ENCODE data around the gene CD7.

Gene CD7

DNA sequence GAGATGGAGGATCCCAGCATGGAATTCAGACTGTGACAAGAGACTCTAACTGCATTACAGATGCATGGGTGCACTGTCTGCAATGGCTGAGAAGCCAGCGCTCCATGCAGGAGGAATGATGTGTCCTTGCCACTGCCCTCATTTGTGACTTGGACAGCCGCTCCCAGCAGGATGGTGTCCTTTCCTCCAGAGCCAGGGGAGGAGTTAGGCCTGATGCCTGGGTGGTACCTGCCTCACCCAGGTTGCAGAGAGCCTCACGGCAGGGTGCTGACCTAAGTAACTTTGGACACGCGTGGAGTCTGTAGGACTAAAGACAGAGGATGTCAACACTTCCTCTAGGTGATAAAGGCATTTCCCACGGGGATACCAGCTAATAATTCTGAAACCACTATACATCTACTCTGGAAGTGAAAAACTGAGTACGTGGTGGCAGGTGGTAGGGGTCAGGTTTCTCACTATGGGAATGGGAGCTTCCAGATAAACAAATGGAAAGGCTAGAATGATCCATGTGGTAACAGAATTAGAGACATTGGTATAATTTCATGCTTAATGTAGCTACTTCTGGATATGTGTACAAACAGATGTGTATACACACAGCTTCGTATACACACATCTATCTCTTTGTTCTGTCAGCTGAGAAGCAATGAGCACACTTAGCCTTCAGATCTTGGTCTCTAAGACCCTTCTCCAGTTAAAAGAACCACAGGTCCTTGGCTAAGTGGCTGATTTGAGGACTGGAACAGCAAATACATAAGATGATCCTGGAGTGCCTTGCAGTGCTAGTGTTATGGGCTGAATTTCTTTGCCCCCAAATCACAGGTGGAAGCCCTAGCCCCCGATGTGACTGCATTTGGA is 30.2 kb downstream of the CD7 start:
- TF ChIP-seq, protein P1, sequence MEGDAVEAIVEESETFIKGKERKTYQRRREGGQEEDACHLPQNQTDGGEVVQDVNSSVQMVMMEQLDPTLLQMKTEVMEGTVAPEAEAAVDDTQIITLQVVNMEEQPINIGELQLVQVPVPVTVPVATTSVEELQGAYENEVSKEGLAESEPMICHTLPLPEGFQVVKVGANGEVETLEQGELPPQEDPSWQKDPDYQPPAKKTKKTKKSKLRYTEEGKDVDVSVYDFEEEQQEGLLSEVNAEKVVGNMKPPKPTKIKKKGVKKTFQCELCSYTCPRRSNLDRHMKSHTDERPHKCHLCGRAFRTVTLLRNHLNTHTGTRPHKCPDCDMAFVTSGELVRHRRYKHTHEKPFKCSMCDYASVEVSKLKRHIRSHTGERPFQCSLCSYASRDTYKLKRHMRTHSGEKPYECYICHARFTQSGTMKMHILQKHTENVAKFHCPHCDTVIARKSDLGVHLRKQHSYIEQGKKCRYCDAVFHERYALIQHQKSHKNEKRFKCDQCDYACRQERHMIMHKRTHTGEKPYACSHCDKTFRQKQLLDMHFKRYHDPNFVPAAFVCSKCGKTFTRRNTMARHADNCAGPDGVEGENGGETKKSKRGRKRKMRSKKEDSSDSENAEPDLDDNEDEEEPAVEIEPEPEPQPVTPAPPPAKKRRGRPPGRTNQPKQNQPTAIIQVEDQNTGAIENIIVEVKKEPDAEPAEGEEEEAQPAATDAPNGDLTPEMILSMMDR (IDR thresholded peaks at IDR 0.05; ENCODE audit: low read depth, low read length) = no peak
- no peak overlapping the region for H3K4me3 ChIP-seq (ENCODE audit: low read depth, low read length)

DNA sequence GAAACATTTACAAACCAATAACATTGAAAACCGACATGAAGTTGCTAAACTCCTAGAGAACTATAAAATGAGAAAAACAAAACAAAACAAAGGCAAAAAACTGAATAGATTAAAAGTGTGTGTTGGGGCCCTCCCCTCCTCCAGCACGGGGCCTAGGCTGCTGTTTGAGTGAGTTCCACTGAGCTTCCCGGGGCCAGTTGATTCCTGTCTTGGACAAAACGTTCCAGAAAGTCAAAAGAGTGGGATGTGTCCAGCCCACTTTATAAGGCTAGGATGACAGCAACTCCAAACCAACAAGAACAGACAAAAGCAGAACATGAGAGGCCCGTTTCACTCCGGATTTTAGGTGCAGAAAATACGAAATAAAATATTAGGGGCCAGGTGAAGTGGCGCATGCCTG is 32.3 kb downstream of the CD7 start:
- no peak overlapping the region for H3K4me3 ChIP-seq (ENCODE audit: low read depth, low read length)
- TF ChIP-seq, protein P1 (IDR thresholded peaks at IDR 0.05; ENCODE audit: low read depth, low read length) = no peak

- TF ChIP-seq, protein P1 (IDR thresholded peaks at IDR 0.05; ENCODE audit: low read depth, low read length) = no peak
- H3K4me3 ChIP-seq (ENCODE audit: low read depth, low read length) = no peak overlapping the region
Measured at GRCh38 chr17:82283208-82283749, 34.1 kb downstream of the CD7 start.

DNA sequence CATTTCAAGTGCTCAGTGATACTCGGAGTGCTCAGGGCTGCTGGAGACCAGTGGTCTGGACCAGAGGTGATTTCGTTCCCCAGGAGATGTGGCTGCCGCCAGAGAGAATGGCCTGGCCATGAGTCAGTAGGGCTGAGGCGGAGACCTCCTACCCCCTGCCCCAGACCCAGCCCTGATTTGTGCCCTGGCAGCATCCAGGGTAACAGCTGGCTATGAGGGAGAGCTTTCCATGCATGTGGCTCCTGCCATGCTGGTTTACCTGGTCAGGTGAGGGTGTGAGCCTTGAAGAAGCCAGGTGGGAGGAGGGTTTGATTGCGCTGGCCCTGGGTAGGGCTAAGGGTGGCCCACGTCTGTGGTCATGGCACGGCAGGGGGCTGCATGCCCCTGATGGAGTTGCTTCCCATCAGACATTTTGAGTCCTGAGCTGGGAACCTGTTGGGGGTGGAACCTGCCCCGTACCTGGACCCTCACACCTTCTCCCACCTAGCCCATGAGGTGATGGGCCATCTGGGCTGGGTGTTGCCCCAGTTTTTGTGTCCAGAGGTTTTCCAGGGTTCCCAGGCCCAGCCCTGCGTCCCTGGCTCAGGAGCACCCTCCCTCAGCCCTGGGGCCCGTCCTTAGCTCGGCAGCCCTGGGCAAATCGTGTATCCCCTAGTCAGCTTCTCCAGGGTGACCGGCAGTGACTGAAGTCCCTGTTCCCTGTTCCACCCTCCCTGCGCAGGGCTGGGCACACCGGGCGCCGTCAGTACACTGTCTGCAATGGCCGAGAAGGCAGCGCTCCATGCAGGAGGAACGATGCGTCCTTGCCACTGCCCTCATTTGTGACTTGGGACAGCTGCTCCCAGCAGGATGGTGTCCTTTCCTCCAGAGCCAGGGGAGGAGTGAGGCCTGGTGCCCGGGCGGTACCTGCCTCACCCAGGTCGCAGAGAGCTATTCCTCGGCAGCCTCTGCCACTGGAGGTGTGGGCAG is 34.9 kb downstream of the CD7 start:
- H3K4me3 ChIP-seq (ENCODE audit: low read depth, low read length) = no peak overlapping the region
- TF ChIP-seq, protein P1 (IDR thresholded peaks at IDR 0.05; ENCODE audit: low read depth, low read length) = no peak

DNA sequence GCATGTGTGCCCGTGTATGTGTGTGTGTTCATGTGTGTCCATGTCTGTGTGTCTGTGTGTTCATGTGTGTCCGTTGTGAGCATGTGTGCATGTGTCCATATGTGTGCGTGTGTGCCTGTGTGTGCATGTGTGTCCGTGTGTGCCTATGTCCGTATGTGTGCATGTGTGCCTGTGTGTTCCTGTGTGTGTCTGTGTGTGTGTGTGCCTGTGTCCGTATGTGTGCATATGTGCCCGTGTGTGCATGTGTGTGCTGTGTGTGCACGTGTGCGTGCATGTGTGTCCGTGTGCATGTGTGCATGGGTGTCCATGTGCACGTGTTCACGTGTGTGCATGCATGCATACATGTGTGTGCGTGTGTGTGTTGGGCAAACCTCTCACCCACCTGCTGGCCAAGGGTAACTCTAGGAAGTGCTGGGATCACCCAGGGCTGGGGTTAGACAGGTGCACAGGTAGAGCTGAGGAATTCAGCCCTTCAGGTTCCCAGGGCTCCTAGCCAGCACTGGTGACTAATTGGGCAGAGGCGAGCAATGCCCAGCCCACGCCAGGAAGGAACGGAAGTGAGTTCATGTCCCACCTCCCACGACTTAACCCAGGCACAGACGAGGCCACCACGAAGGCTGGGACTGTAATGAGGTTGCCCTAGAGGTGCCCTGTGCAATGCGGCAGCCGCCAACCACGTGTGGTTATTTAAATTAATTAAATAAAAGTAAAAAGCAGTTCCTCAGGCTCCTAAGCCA is 35.7 kb downstream of the CD7 start:
- H3K4me3 ChIP-seq (ENCODE audit: low read depth, low read length) = no peak overlapping the region
- TF ChIP-seq, protein P1 (IDR thresholded peaks at IDR 0.05; ENCODE audit: low read depth, low read length) = no peak

- TF ChIP-seq, protein P1 (IDR thresholded peaks at IDR 0.05; ENCODE audit: low read depth, low read length) = no peak
- no peak overlapping the region for H3K4me3 ChIP-seq (ENCODE audit: low read depth, low read length)
Measured at GRCh38 chr17:82281076-82281475, 36.3 kb downstream of the CD7 start.
